Colonic mucosa (tissue), 4 donors: ENCODE measurements around the gene PRPSAP1. TPM values are rescaled to one million over a fixed set of nuclear protein-coding genes. Genes with fewer than 3 reads are reported as not detected.

Experiments
- DNase-seq: peaks from one replicate; pipeline ENCODE4 v3.0.0-alpha.2; 2020
- H3K27ac ChIP-seq: fragments of 200-600 bp; one replicate; pipeline ENCODE4 v1.8.0; 2021
- H3K27me3 ChIP-seq: fragments of 200-600 bp; one replicate; pipeline ENCODE4 v1.8.0; 2021
- H3K36me3 ChIP-seq: fragments of 200-600 bp; one replicate; pipeline ENCODE4 v1.8.0; 2021
- H3K4me1 ChIP-seq: fragments of 200-600 bp; one replicate; pipeline ENCODE4 v1.8.0; 2021; ENCODE audit warnings: mild to moderate bottlenecking
- H3K4me3 ChIP-seq: fragments of 200-600 bp; one replicate; pipeline ENCODE4 v1.8.0; 2021
- H3K9ac ChIP-seq, 2 donors: one replicate each; pipeline ENCODE4 v1.7.0; 2013; ENCODE audit warnings: control low read depth in 2 of 2, low read depth in 2 of 2, low read length in 2 of 2
- H3K9me3 ChIP-seq: fragments of 200-600 bp; one replicate; pipeline ENCODE4 v1.8.0; 2021
- CTCF ChIP-seq: fragments of 200-600 bp; IDR thresholded peaks from one replicate; pipeline ENCODE4 v1.8.0; 2022; ENCODE audit warnings: antibody characterized with exemption, mild to moderate bottlenecking
- intact Hi-C: fragments of 100-400 bp; cut with DNase I; formaldehyde crosslinking; loops from one replicate; pipeline ENCODE4 v1.14.1; 2022
- total RNA-seq, 2 donors: library from RNA; stranded (reverse); fragmentation: NEBNext Ultra II Directional in 1 of 2; extraction: Animal tissue kit (Norgen Biotek cat#: 25700) in 1 of 2; gene quantifications; one replicate each; pipeline ENCODE4 v1.2.1, GENCODE V29; 2021
- donor health status: healthy.
- donor health status: DM: no; HTN: no; CAD: no.
- donor health status: DM: no; HTN: no; CAD: no.

The PRPSAP1 gene
- total RNA-seq, 2 donors from 2014 or later, result 60.7 to 70.0 TPM

DNA sequence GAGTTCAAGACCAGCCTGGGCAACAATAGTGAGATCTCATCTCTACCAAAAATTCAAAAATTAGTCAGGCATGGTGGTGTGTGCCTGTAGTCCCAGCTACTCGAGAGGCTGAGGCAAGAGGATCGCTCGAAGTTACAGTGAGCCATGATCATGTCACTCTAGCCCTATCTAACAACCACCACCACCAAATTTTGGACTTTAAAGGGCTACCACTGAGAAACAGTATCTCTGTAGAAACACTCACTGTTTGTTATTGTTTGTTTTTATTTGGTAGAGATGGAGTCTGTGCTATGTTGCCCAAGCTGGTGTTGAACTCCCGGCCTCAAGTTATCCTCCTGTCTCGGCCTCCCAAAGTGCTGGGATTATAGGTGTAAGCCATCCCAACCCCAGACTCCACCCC lies 89.8 kb downstream of the PRPSAP1 start:
- H3K27me3 ChIP-seq, result no peaks in the 10 kb centered on the region
- peak overlapping the region; percentile 92 for H3K27ac ChIP-seq
- H3K4me1 ChIP-seq, result peaks cover 47% of the 10 kb centered on the region
- H3K4me3 ChIP-seq, result no peak overlapping the region
- no peak for TF ChIP-seq CTCF
- intact Hi-C loops, result no loop called here
- DNase-seq, result no peak
- H3K36me3 ChIP-seq, result no peaks in the 10 kb centered on the region
- H3K9ac ChIP-seq, result peak overlapping the region in 1 of 2 donors; percentile 83
- H3K9me3 ChIP-seq, result no peaks in the 10 kb centered on the region

GRCh38 chr17:76262732-76263344 lies 90.9 kb downstream of the PRPSAP1 start:
- Histone ChIP-seq H3K9ac (peak overlapping the region; percentile 65 to 83), H3K27me3 (no peaks in the 10 kb centered on the region), H3K36me3 (no peaks in the 10 kb centered on the region), H3K4me3 (peak overlapping the region; percentile 4), H3K27ac (peak overlapping the region; percentile 92), H3K9me3 (no peaks in the 10 kb centered on the region), H3K4me1 (peaks cover 43% of the 10 kb centered on the region)
- intact Hi-C loops, result no loop called here
- DNase-seq, result peak; percentile 82
- no peak for TF ChIP-seq CTCF

GRCh38 chr17:76261421-76262215 lies 92.1 kb downstream of the PRPSAP1 start:
- intact Hi-C loops, result no loop called here
- no peak for DNase-seq
- Histone ChIP-seq H3K9me3 (no peaks in the 10 kb centered on the region), H3K9ac (peak overlapping the region in 1 of 2 donors; percentile 83), H3K4me3 (no peak overlapping the region), H3K27ac (peak overlapping the region; percentile 92), H3K27me3 (no peaks in the 10 kb centered on the region), H3K36me3 (no peaks in the 10 kb centered on the region), H3K4me1 (peaks cover 36% of the 10 kb centered on the region)
- TF ChIP-seq CTCF, result no peak

- peak overlapping the region; percentile 89 for H3K27ac ChIP-seq
- no peak for DNase-seq
- no peak overlapping the region for H3K9ac ChIP-seq
- H3K4me1 ChIP-seq, result peaks cover 34% of the 10 kb centered on the region
- no peaks in the 10 kb centered on the region for H3K36me3 ChIP-seq
- H3K9me3 ChIP-seq, result no peaks in the 10 kb centered on the region
- H3K27me3 ChIP-seq, result no peaks in the 10 kb centered on the region
- H3K4me3 ChIP-seq, result no peak overlapping the region
- TF ChIP-seq CTCF, result no peak
- intact Hi-C loops, result no loop called here
These were observed 93.0 kb downstream of the PRPSAP1 start for GRCh38 chr17:76260669-76261068.

DNA sequence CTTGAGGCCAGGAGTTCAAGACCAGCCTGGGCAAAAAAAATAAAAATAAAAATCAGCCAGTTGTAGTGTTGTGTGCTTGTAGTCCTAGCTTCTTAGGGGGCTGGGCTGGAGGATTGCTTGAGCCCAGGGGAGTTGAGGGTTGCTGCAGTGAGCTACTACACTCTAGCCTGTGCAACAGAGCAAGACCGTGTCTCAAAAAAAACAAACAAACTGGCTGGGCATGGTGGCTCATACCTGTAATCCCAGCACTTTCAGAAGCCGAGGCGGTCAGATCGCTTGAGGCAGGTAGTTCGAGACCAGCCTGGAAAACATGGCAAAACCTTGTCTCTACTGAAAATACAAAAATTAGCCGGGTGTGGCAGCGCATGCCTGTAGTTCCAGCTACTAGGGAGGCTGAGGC lies 93.5 kb downstream of the PRPSAP1 start:
- Histone ChIP-seq H3K4me1 (peaks cover 34% of the 10 kb centered on the region), H3K27ac (peak overlapping the region; percentile 89), H3K4me3 (no peak overlapping the region), H3K36me3 (no peaks in the 10 kb centered on the region), H3K9me3 (no peaks in the 10 kb centered on the region), H3K9ac (peak overlapping the region; percentile 26 to 80), H3K27me3 (no peaks in the 10 kb centered on the region)
- DNase-seq, result no peak
- no peak for TF ChIP-seq CTCF
- intact Hi-C loops, result no loop called here

Other genes starting within 250 kb of the PRPSAP1 start
- gene FOXJ1, start 212.7 kb downstream of the PRPSAP1 start, total RNA-seq, result 1 to 10 TPM; 1.4 to 2.5 TPM
- 10 to 100 TPM; 23.7 to 30.2 TPM for gene RNF157, start 113.4 kb downstream of the PRPSAP1 start, total RNA-seq
- 10 to 100 TPM; 77.1 to 90.1 TPM for gene UBALD2, start 88.6 kb downstream of the PRPSAP1 start, total RNA-seq
- gene QRICH2, start 45.6 kb downstream of the PRPSAP1 start, total RNA-seq, result 1 to 10 TPM; 1.2 to 5.7 TPM
- 1 to 10 TPM; 2.1 to 3.3 TPM for gene SPHK1, start 30.7 kb upstream of the PRPSAP1 start, total RNA-seq
- gene UBE2O, start 99.2 kb upstream of the PRPSAP1 start, total RNA-seq, result 10 to 100 TPM; 17.5 to 25.2 TPM
- gene AANAT, start 113.7 kb upstream of the PRPSAP1 start, total RNA-seq, result not detected
- 10 to 100 TPM; 11.6 to 23.9 TPM for gene RHBDF2, start 147.5 kb upstream of the PRPSAP1 start, total RNA-seq
- 1 to 10 TPM; 4.7 to 9.9 TPM for gene CYGB, start 183.8 kb upstream of the PRPSAP1 start, total RNA-seq
- 1 to 10 TPM in 1 of 2 donors, under 1 TPM in 1; 0.29 to 1.2 TPM for gene PRCD, start 186.1 kb upstream of the PRPSAP1 start, total RNA-seq
- 1 to 10 TPM; 3.8 to 6.3 TPM for gene ST6GALNAC2, start 231.9 kb upstream of the PRPSAP1 start, total RNA-seq